ENCODE data around the gene ATG16L2. TPM values are rescaled to one million over a fixed set of nuclear protein-coding genes. Genes with fewer than 3 reads are reported as not detected.

ATG16L2 gene
- total and polyA plus RNA-seq, 8 donors, result 41.5 to 87.3 (median 50.3) TPM

GRCh38 chr11:72781313-72782080 lies 32.7 kb upstream of the ATG16L2 start:
- peaks cover 8 to 56% of the 10 kb centered on the region in 2 donors for H3K4me1 ChIP-seq
- peak; percentile 40 for ATAC-seq
- H3K36me3 ChIP-seq, result no peaks in the 10 kb centered on the region
- no peak for TF ChIP-seq CTCF (IDR thresholded peaks at IDR 0.05)
- H3K27ac ChIP-seq, result peak overlapping the region in 1 of 2 donors; percentile 48
- no peaks in the 10 kb centered on the region for H3K9me3 ChIP-seq
- H3K4me3 ChIP-seq, result peak overlapping the region; percentile 50 to 53
- intact Hi-C loops (cut with DNase I), result no loop called here
- H3K27me3 ChIP-seq, result peaks cover 0 to 14% of the 10 kb centered on the region in 2 donors
- DNase-seq, result peak in 2 of 4 donors; percentile 44 to 88

GRCh38 chr11:72782081-72782920 lies 31.9 kb upstream of the ATG16L2 start:
- Histone ChIP-seq H3K36me3 (no peaks in the 10 kb centered on the region), H3K27me3 (peaks cover 0 to 14% of the 10 kb centered on the region in 2 donors), H3K4me1 (peaks cover 14 to 56% of the 10 kb centered on the region in 2 donors), H3K27ac (no peak overlapping the region), H3K9me3 (no peaks in the 10 kb centered on the region), H3K4me3 (peak overlapping the region in 1 of 2 donors; percentile 53)
- intact Hi-C loops (cut with DNase I), result no loop called here
- ATAC-seq, result peak; percentile 14
- TF ChIP-seq CTCF (IDR thresholded peaks at IDR 0.05), result no peak
- peak in 1 of 4 donors; percentile 44 for DNase-seq

- Histone ChIP-seq H3K4me1 (peaks cover 17 to 56% of the 10 kb centered on the region in 2 donors), H3K9me3 (no peaks in the 10 kb centered on the region), H3K4me3 (no peak overlapping the region), H3K27me3 (peaks cover 0 to 14% of the 10 kb centered on the region in 2 donors), H3K36me3 (no peaks in the 10 kb centered on the region), H3K27ac (no peak overlapping the region)
- DNase-seq, result no peak
- no peak for ATAC-seq
- intact Hi-C loops (cut with DNase I), result no loop called here
- no peak for TF ChIP-seq CTCF (IDR thresholded peaks at IDR 0.05)
These were observed 30.9 kb upstream of the ATG16L2 start for GRCh38 chr11:72783144-72783905.

DNA sequence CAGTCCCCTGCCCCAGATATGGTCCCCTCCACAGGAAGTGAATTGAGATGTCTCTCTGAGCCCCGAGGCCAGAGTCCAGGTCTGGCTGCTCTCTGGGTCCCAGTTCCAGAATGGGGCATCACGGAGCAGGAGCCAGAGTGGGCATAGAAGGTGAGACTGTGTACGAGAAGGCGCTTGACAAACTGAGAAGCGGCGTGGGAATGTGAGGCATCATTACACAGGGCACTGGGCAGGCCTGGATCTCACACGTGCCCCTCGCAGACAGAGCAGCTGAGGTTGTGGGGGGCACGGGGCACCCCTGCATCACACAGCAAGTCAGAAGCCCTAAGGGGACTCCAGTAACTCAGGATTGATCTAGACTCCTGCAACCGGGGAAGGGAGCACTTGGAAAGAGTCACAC lies 29.5 kb upstream of the ATG16L2 start:
- intact Hi-C loops (cut with DNase I), result no loop called here
- DNase-seq, result no peak

More for the DNA sequence above, 29.5 kb upstream of the ATG16L2 start:
- H3K36me3 ChIP-seq, result no peaks in the 10 kb centered on the region
- H3K4me3 ChIP-seq, result no peak overlapping the region
- no peak for TF ChIP-seq CTCF (IDR thresholded peaks at IDR 0.05)
- ATAC-seq, result no peak
- H3K27ac ChIP-seq, result no peak overlapping the region
- H3K4me1 ChIP-seq, result peaks cover 17 to 61% of the 10 kb centered on the region in 2 donors
- no peaks in the 10 kb centered on the region for H3K9me3 ChIP-seq
- H3K27me3 ChIP-seq, result peaks cover 0 to 14% of the 10 kb centered on the region in 2 donors

Measured in left lung (tissue), 10 donors.